Tracheal epithelial cell (primary cell): ENCODE results near the gene BCL7C. TPM values are rescaled to one million over a fixed set of nuclear protein-coding genes. Genes with fewer than 3 reads are reported as not detected.

Experiments
- total RNA-seq: library from RNA; depleted of rRNA; stranded (reverse); fragments of >200 nt; gene quantifications from 2 replicates; pipeline ENCODE4 v1.2.1, GENCODE V29; 2014

Gene BCL7C
- 28.8 and 34.7 TPM in 2 replicates for total RNA-seq

GRCh38 chr16:30893744-30894539, at the start of gene BCL7C:
BCL7C (minus strand) TSS chr16:30894077; CDS start chr16:30893944, 133 bp downstream.

DNA sequence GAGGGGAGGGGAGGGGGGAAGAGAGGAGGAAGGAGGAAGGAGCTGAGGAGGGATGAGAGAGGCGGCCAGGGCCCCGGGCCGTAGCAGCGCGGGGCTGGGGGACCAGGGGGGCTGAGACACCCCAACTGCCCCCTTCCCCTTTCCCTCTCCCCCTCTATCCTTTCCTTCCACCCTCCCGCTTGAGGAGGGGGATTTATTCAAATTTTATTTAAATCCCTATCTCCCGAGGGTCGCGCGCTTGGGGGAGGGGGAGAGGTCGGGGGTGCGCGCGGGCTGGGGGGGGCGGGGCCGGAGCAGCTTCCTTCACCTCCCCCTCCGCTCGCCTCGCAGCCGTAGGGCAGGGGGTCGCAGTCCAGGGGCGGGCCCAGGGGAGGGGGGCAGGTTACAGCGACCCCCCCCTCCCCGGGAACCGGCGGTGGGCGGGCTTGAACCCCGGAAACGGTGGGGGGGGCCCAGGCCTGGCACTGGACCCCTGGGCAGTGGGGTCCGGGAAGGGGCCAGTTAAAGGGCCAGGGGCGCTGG, 29.7 kb upstream of the BCL7C start, which contains the start of gene FBXL19:
TSS of gene FBXL19 (plus strand) at position 19 of the 522 bp plus-strand sequence. CDS start 2,183 bp downstream, outside the sequence.

DNA sequence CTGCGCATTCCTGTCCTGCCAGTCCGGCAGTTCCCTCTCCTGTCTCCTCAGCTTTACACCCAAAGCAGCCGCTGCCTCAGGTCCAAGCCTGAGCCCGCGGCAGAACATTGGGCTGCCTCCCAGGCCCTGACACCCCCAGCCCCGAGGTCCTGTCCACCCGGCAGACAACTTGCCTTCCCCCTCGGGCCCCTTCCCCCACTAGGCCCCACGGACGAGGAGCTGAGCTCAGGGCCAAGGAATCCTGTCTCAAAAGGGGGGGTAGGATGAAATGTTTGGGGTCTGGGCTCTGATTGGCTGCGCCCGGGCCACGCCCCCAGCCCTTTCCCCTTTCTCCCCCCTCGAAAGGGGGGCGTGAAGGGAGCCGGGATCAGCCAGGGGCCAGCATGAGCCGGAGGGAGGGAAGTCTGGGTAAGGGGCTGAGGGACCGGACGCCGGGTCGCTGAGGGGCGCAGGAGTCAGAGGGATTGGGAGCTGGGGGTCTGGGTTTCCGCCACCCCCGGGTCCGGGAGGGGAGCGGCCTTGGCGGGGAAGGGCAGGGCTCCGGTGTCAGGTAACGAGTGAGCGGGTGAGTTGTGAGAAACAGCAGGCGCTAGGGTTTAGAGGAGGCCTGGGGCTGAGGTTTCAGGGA, 2.5 kb upstream of the BCL7C start, which contains the start of gene CTF1:
TSS of gene CTF1 (plus strand) at position 354 of the 628 bp plus-strand sequence. CDS start at position 384, 30 bp downstream.

Other genes starting within 250 kb of the BCL7C start
- gene PRR14, start 243.1 kb downstream of the BCL7C start, total RNA-seq = 8.7 and 10.1 TPM in 2 replicates
- gene FBRS, start 235.6 kb downstream of the BCL7C start, total RNA-seq = 11.1 and 14.9 TPM in 2 replicates
- 15.7 and 16.8 TPM in 2 replicates for gene SRCAP, start 194.9 kb downstream of the BCL7C start, total RNA-seq
- 9.6 and 16.1 TPM in 2 replicates for gene PHKG2, start 145.7 kb downstream of the BCL7C start, total RNA-seq
- 1.4 TPM in 1 of 2 replicates, not detected in the other for gene CFAP119, start 132.0 kb downstream of the BCL7C start, total RNA-seq
- gene RNF40, start 131.8 kb downstream of the BCL7C start, total RNA-seq = 50.3 and 56.6 TPM in 2 replicates
- 5.5 and 6.6 TPM in 2 replicates for gene ZNF629, start 106.9 kb downstream of the BCL7C start, total RNA-seq
- 0.64 and 0.96 TPM in 2 replicates for gene CTF1, start 2.5 kb upstream of the BCL7C start, total RNA-seq
- gene FBXL19, start 29.5 kb upstream of the BCL7C start, total RNA-seq = 16.2 and 30.6 TPM in 2 replicates
- gene ORAI3, start 55.0 kb upstream of the BCL7C start, total RNA-seq = 24.3 and 48.8 TPM in 2 replicates
- 0.96 and 1.5 TPM in 2 replicates for gene SETD1A, start 63.7 kb upstream of the BCL7C start, total RNA-seq
- gene HSD3B7, start 91.1 kb upstream of the BCL7C start, total RNA-seq = 14.1 and 25.5 TPM in 2 replicates
- gene STX1B, start 116.6 kb upstream of the BCL7C start, total RNA-seq = 0.72 TPM in 1 of 2 replicates, not detected in the other
- 7.5 and 13.3 TPM in 2 replicates for gene STX4, start 139.5 kb upstream of the BCL7C start, total RNA-seq
- 6.4 and 7.0 TPM in 2 replicates for gene ZNF668, start 180.2 kb upstream of the BCL7C start, total RNA-seq
- 11.3 and 12.8 TPM in 2 replicates for gene ZNF646, start 180.3 kb upstream of the BCL7C start, total RNA-seq
- gene PRSS53, start 194.9 kb upstream of the BCL7C start, total RNA-seq = 0.64 and 0.96 TPM in 2 replicates
- gene VKORC1, start 200.7 kb upstream of the BCL7C start, total RNA-seq = 41.1 and 75.7 TPM in 2 replicates
- 11.7 and 20.7 TPM in 2 replicates for gene BCKDK, start 214.3 kb upstream of the BCL7C start, total RNA-seq
- gene KAT8, start 223.6 kb upstream of the BCL7C start, total RNA-seq = 52.3 and 61.0 TPM in 2 replicates
- gene PRSS8, start 241.7 kb upstream of the BCL7C start, total RNA-seq = 31.5 and 33.0 TPM in 2 replicates